Activated T-helper 9 cell treated with anti-CD3 and anti-CD28 coated beads, Interleukin-2, amount 50 U/mL, for 16 hours (primary cell): ENCODE data around the gene KIAA0825.

ENCODE experiments used
- DNase-seq: peaks from one replicate; pipeline ENCODE4 v3.0.0-alpha.2; 2020; ENCODE audit warnings: low read depth

The KIAA0825 gene

DNA sequence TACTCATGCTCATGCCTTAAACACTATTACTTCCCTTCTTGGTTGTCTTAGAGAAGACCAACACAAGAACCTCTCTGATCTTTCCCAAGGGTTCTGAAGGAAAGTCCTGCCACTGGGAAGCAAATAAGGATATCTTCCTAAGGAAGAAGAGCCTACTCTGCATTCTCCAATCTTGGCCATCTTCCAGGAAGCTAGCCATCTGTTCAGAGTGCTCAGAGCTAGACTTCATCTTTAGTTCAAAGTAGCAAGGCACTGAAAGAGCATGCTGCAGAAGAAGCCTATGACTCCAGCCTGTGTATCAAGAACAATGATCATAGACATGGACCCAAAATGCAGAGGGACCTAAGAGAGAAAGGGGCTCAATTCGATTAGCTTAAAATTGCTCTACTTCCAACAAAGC lies 114.7 kb downstream of the KIAA0825 start:
- no peak for DNase-seq

- no peak for DNase-seq
These were observed 117.0 kb downstream of the KIAA0825 start for GRCh38 chr5:94501365-94501764.

GRCh38 chr5:94499806-94500205 lies 118.6 kb downstream of the KIAA0825 start:
- no peak for DNase-seq

GRCh38 chr5:94498199-94498598 lies 120.2 kb downstream of the KIAA0825 start:
- no peak for DNase-seq

GRCh38 chr5:94485067-94485466 lies 133.3 kb downstream of the KIAA0825 start:
- DNase-seq = no peak

GRCh38 chr5:94481059-94481458 lies 137.3 kb downstream of the KIAA0825 start:
- DNase-seq = no peak

DNA sequence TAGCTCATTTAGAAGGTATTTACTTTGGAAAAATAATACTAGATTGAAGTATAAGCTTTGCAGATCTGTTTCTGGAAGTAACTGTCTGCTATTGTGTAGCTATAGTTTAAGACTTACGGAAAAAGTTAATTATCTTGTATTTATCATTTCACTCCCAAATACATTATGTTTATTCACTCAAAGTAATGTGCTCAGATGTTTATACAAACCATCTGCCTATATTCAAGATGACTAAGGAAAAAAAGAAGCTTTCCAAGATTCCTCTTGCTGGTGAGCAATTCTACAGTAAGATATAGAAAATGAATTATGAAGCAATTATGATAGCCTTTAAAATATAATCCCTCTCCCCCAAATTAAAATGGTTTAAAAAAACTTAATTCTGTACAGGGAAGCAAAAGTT lies 137.9 kb downstream of the KIAA0825 start:
- no peak for DNase-seq

GRCh38 chr5:94473936-94474335 lies 144.5 kb downstream of the KIAA0825 start:
- DNase-seq = no peak

DNA sequence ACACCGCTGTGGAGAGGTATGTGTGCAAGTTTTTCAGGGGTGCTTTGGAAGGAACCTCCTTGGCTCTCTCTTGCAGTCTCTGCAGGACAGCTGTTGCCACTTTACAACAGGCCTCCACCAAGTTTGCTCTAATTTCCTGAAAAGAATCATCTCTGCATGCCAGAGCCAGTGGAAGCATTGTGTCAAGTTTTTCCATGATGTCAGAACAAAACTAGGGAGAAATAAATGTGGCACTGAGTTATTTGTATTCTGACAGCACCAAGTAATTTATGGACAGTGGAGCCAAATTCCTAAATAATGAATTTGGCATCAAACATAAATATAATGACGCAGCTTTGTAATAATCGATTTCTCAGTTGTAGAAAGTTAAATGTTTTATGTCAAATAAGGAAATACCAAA lies 146.9 kb downstream of the KIAA0825 start:
- DNase-seq = no peak

DNA sequence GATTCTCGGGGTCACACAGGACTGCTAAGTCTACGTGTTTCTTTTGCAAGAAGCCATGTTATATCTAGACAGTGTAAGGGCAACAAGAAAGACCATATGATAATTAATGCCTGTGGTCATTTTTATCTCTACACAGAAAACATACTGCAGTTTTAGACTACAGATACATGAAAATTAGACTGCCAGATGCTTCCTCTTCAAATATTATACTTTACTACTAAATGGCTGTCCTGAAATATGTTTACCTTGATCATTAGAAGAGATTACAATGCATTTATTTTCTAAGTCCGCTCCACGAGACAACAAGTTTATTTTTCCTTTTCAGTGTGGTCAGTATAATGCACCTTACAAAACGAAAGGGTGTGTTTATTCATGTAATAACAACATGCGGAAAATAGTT lies 147.6 kb downstream of the KIAA0825 start:
- DNase-seq = no peak

DNA sequence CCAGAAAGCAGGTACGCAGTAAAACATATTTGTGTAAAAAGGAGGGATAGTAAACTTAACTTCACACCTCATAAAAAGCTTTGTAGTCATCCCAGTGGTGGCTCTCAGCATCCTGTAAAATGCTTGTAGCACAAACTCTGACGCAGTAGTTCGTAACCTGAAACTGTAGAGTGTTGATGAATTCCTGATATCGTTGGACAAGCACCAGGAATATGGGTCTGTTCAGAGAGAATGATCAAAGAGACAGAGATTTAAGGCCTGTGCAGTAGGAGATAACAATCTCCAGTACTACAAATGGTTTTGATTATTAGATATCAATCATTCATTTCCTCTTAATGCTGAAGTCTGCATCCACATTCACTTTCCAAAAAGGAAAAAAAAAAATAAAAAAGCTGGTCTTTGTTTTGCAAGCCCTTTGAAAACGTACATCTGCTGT lies 148.5 kb downstream of the KIAA0825 start:
- no peak for DNase-seq

DNA sequence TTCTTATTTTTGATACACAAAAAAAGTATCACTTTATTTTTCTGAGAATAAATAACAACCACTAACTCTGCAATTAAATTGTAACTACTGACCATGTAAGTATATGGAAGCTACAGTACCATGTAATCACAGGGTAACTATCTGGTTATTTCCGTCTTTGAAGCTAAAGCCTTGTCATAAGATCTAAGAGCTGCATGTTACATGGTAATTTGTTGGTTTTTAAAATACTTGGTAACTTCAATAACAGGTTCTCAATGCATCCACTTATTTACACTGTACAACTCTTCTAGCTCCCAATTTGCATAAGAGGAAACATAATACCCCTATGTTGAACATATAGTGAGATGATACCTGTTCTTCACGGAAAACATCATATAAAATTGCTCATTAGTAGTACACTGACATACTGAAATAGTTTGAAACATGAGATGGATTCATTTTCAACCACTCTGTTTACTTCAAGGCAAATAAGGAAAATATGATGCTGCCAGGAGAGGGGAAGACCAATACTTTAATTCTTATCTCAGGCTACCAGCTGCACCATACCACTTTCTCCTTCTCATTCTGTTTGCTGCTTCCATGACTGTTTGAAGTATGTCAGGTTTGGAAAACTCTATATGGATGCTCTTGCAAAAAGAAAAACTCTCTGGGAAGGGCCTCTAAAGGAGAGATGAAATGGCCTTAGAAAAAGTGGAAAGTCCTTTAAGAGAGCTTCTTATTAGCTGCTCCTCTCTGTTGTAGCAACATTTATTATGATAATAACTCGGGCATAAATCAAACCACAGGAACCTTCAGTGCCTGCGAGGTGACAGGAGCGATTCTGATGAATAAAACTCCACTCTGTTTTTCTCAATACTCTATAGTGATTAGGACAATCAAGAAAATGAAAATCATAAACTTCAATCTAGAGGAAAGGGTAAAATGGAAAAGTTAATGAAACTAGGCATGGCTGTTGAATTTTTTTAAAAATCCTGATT lies 150.2 kb downstream of the KIAA0825 start:
- no peak for DNase-seq

- no peak for DNase-seq
These were observed 151.0 kb downstream of the KIAA0825 start for GRCh38 chr5:94467346-94467953.

- no peak for DNase-seq
These were observed 154.7 kb downstream of the KIAA0825 start for GRCh38 chr5:94463739-94464138.

GRCh38 chr5:94461131-94461530 lies 157.3 kb downstream of the KIAA0825 start:
- no peak for DNase-seq

GRCh38 chr5:94459915-94460314 lies 158.5 kb downstream of the KIAA0825 start:
- no peak for DNase-seq

- no peak for DNase-seq
These were observed 160.6 kb downstream of the KIAA0825 start for GRCh38 chr5:94457788-94458187.

DNA sequence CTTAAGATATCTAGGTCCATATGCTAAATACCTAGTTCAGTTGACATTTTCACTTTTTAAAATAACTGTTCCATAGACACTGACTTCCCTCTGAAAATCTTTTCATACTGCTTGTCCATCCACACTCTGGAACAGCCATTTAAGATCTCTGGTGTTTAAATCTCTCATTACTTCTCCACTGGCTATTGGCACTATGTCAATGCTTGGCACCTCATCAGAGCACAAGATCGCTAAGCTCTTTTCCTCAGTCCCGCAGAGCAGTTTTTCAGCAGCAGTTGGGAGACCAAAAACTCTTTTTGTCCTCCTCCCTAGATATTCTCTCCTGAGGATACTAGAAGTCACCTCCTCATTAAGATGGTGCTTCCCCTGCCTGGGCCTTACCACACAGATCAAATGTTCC lies 172.7 kb downstream of the KIAA0825 start:
- DNase-seq = no peak

- DNase-seq = no peak
These were observed 175.4 kb downstream of the KIAA0825 start for GRCh38 chr5:94442991-94443390.

DNA sequence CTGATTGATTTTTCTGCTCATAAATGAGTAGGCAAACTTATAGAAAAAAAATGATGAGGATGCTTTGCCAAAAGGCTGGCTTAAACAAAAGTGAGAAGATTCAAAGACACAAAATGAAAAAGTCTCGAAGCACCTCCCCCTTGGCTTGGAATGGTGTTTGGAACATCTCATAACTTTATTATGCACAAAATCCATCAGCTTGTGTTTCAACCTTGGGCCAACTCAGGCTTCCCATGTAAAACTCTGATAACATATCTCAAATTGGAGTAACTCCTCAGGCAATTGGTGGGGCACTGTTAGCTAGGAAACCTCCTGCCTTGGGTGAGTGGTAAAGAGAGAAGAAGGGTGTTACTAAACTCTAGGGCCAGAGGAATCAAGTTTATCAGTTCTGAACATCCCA lies 176.3 kb downstream of the KIAA0825 start:
- DNase-seq = no peak

DNA sequence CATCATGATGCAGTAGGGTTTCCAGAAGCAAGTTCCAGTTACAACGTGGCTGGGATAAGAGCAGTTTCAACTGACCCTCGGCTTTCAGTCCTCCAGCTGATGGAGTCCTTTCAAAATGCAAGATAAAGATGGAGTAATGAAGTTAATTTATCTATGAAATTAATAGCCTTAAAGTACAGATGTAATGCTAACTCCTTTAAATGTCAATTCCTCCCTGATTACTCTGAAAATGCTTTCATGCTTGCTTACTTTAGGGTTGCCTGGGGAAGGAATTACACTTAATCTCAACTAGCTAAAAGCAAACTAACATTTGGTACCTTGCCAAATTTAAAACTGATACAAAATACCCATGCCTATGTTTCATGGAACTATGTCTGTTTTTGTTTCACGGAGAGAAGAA lies 178.4 kb downstream of the KIAA0825 start:
- no peak for DNase-seq

DNA sequence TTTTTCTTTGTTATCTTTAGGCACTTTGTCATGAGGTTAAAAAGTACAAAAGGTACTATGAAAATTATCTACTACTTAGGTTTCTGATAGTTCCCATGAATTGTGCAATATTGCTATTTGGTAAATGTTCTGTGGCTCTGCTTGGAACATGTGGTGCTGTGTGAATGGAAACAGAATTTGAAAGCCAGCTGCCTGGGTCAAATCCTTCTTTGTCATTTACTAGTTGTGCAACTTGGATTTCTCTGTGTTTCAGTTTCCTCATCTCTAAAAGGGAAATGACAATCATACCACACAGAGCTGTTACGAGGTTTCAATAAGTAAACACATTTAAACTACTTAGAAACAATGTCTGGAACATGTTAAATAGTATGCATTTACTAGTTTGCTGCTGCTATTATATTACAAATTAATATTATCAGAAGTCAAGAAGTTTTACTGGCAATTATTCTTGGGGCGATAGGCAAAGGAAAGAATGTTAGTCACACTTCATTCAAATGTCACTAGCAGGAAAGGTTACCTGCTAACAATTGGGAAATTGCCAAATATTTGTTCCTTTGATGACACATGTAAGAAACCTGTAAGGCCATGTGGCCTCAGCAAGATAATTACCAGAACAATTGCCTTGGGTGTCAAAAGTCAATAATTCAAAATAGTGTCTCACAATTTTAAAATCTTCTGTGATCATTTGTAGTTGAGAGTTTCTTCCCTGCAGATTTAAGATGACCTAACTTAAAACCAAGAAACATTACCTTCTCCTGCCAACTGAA lies 184.8 kb downstream of the KIAA0825 start:
- no peak for DNase-seq

DNA sequence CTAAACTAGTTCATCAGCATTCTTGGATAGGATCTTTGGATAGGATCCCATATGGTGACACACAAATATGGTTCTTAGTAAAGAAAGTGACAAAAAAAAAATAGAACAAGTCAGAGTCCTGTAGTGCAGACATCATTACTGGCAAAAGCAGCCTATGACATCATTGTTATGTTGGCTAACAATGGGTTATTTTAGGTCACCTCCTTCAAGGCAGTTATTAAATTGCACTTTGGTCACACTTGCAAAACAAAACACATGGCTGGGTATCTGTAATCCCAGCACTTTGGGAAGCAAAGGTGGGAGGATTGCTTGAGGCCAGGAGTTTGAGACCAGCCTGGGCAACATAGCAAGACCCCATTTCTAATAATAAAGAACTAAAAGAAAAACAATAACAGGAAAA lies 185.9 kb downstream of the KIAA0825 start:
- DNase-seq = no peak
